Lower lobe of right lung (tissue), 2 donors: Measurements from ENCODE around the gene MYO1H. TPM values are rescaled to one million over a fixed set of nuclear protein-coding genes. Genes with fewer than 3 reads are reported as not detected.
"Not testable (repeated sequence)": the region's sequence is repeated elsewhere in the genome, so short reads cannot be mapped to it uniquely, and the experiment has no call there.

ENCODE experiments used
- ATAC-seq, 2 donors: fragments of 200-7000 bp; cut with Tn5 transposase; one replicate each; pipeline ENCODE4 v1.9.1; 2020 to 2022; ENCODE audit warnings: mild to moderate bottlenecking in 2 of 2, moderate library complexity in 2 of 2
- DNase-seq: peaks from one replicate; pipeline ENCODE4 v3.0.0-alpha.2; 2020
- H3K27ac ChIP-seq: fragments of 200-600 bp; one replicate; pipeline ENCODE4 v1.8.0; 2022
- H3K27me3 ChIP-seq: fragments of 200-600 bp; one replicate; pipeline ENCODE4 v1.8.0; 2022; ENCODE audit warnings: low read depth
- H3K36me3 ChIP-seq: fragments of 200-600 bp; one replicate; pipeline ENCODE4 v1.8.0; 2022; ENCODE audit warnings: mild to moderate bottlenecking
- H3K4me1 ChIP-seq: fragments of 200-600 bp; one replicate; pipeline ENCODE4 v1.8.0; 2022
- H3K4me3 ChIP-seq: fragments of 200-600 bp; one replicate; pipeline ENCODE4 v1.8.0; 2022; ENCODE audit warnings: mild to moderate bottlenecking
- H3K9me3 ChIP-seq: fragments of 200-600 bp; one replicate; pipeline ENCODE4 v1.8.0; 2022
- intact Hi-C: fragments of 100-400 bp; cut with DNase I; formaldehyde crosslinking; loops from one replicate; pipeline ENCODE4 v1.11.0; 2022
- total RNA-seq: library from RNA; stranded (reverse); fragmentation: NEBNext Ultra II Directional; extraction: Animal tissue kit (Norgen Biotek cat#: 25700); gene quantifications from one replicate; pipeline ENCODE4 v1.2.1, GENCODE V29; 2021
- TF ChIP-seq, protein P1 (sequence below): fragments of 200-600 bp; IDR thresholded peaks from one replicate; pipeline ENCODE4 v1.8.0; 2022; ENCODE audit warnings: antibody characterized with exemption, mild to moderate bottlenecking
- donor health status: DM: no; HTN: yes; CAD: no; lungs with severe emphysema.

Gene MYO1H
- total RNA-seq, 1 donor from 2014 or later = 0.30 TPM

- H3K4me3 ChIP-seq = no peak overlapping the region
Measured at GRCh38 chr12:109436188-109436560, 88.5 kb downstream of the MYO1H start.

GRCh38 chr12:109439181-109439580, 91.5 kb downstream of the MYO1H start:
- TF ChIP-seq, protein P1, sequence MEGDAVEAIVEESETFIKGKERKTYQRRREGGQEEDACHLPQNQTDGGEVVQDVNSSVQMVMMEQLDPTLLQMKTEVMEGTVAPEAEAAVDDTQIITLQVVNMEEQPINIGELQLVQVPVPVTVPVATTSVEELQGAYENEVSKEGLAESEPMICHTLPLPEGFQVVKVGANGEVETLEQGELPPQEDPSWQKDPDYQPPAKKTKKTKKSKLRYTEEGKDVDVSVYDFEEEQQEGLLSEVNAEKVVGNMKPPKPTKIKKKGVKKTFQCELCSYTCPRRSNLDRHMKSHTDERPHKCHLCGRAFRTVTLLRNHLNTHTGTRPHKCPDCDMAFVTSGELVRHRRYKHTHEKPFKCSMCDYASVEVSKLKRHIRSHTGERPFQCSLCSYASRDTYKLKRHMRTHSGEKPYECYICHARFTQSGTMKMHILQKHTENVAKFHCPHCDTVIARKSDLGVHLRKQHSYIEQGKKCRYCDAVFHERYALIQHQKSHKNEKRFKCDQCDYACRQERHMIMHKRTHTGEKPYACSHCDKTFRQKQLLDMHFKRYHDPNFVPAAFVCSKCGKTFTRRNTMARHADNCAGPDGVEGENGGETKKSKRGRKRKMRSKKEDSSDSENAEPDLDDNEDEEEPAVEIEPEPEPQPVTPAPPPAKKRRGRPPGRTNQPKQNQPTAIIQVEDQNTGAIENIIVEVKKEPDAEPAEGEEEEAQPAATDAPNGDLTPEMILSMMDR = no peak
- no peak overlapping the region for H3K27ac ChIP-seq
- H3K4me3 ChIP-seq = no peak overlapping the region
- H3K27me3 ChIP-seq = no peaks in the 10 kb centered on the region
- ATAC-seq (no peak), DNase-seq (no peak)
- H3K36me3 ChIP-seq = no peaks in the 10 kb centered on the region
- H3K9me3 ChIP-seq = no peaks in the 10 kb centered on the region
- no peaks in the 10 kb centered on the region for H3K4me1 ChIP-seq
- intact Hi-C loops = no loop called here

More at GRCh38 chr12:109436188-109436560, 88.5 kb downstream of the MYO1H start:
- no peaks in the 10 kb centered on the region for H3K27me3 ChIP-seq
- H3K9me3 ChIP-seq = no peaks in the 10 kb centered on the region
- intact Hi-C loops = no loop called here
- peak overlapping the region; percentile 31 for H3K27ac ChIP-seq
- DNase-seq (no peak), ATAC-seq (no peak)
- no peaks in the 10 kb centered on the region for H3K36me3 ChIP-seq
- peaks cover 9% of the 10 kb centered on the region for H3K4me1 ChIP-seq
- TF ChIP-seq, protein P1 = no peak

- H3K4me3 ChIP-seq, DNase-seq, intact Hi-C loops, H3K27ac ChIP-seq, H3K36me3 ChIP-seq, H3K27me3 ChIP-seq, H3K4me1 ChIP-seq, ATAC-seq, H3K9me3 ChIP-seq: not testable (repeated sequence)
Measured at GRCh38 chr12:109439951-109440350, 92.3 kb downstream of the MYO1H start.

DNA sequence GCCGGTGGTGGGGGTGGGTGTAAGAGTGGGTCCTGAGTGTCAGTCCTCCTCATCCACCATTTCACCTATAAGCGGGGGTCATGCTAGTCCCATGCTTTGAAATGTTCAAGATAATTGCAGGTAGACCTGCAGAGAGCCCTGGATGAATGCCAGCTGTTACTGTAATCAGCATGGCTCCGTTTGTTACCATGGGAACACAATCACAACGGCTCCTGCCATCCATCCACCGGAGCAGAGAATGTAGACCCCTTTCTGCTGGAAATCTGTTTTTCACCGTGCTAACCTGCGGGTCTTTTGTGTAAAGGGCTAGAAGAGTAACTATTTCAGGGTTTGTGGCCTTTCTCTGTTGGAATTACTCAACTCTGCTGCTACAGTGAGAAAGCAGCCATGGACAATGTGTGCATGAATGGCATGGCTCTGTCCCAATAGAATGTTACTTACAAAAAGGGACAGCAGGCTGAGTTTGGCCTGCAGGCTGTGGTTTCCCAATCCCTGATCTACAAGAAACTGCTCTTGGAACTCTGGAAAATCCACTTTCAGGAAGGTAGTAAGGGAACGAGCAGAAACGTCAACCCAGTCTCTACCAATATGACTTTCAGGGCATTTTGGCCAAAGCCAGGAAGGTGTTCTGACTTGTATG, 93.3 kb downstream of the MYO1H start:
- DNase-seq (no peak), ATAC-seq (no peak)
- Histone ChIP-seq H3K4me1 (no peaks in the 10 kb centered on the region), H3K27ac (no peak overlapping the region), H3K27me3 (no peaks in the 10 kb centered on the region), H3K36me3 (peaks cover 12% of the 10 kb centered on the region), H3K4me3 (no peak overlapping the region), H3K9me3 (no peaks in the 10 kb centered on the region)
- intact Hi-C loops = no loop called here
- TF ChIP-seq, protein P1 = no peak

DNA sequence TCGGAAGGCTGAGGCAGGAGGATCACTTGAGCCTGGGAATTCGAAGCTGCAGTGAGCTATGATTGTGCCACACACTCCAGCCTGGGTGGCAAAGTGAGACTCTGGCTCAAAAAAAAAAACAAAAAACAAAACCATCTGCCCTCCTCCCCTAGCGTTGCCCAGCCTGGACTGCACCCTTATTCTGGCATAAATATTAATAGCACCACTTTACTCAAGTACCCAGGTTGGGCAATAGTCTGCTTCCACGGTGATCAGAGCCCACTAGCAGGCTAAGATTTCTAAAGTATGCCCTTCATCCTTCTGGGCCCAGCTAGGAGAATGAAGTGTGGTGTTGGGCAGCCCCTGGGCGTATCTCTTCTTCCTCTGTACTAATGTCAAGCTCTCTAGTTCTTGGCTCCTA, 96.1 kb downstream of the MYO1H start:
- Histone ChIP-seq H3K36me3 (peaks cover 40% of the 10 kb centered on the region), H3K9me3 (no peaks in the 10 kb centered on the region), H3K4me3 (no peak overlapping the region), H3K27ac (peak overlapping the region; percentile 16), H3K27me3 (no peaks in the 10 kb centered on the region), H3K4me1 (no peaks in the 10 kb centered on the region)
- intact Hi-C loops = no loop called here
- DNase-seq = peak; percentile 61
- TF ChIP-seq, protein P1 = peak; percentile 10
- peak; percentile 90 to 92 for ATAC-seq

DNA sequence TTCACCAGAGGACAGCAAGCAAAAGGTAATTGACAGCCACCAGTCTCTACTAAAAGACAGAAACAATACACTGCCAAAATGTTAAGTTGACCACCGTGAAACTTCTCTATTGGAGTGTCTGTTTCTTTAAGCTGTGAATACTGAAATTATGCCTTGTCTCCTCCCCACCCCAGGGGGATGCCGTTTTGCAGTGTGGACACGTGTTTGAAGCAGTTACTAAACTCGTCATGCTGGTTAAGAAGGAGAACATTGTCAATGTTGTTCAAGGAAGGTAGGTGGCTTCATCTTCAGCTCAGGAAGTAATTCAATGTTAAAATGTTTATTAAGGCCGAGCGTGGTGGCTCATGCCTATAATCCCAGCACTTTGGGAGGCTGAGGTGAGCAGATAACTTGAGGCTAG, 96.6 kb downstream of the MYO1H start:
- TF ChIP-seq, protein P1 = no peak
- ATAC-seq (peak; percentile 52 to 61), DNase-seq (no peak)
- Histone ChIP-seq H3K4me1 (no peaks in the 10 kb centered on the region), H3K36me3 (peaks cover 44% of the 10 kb centered on the region), H3K27ac (peak overlapping the region; percentile 3), H3K9me3 (no peaks in the 10 kb centered on the region), H3K27me3 (no peaks in the 10 kb centered on the region), H3K4me3 (no peak overlapping the region)
- intact Hi-C loops = no loop called here
